ENCODE data around the gene MARCHF7.

- TF ChIP-seq CTCF (IDR thresholded peaks at IDR 0.05; ENCODE audit: borderline replicate concordance, extremely low read depth, low read length, poor library complexity, severe bottlenecking), result no peak
- no peak for TF ChIP-seq EZH2 (IDR thresholded peaks at IDR 0.05; ENCODE audit: borderline replicate concordance, low read depth, low read length, severe bottlenecking)
These were observed 13.4 kb downstream of the MARCHF7 start for GRCh38 chr2:159725713-159726112.
